Fibroblast of lung (primary cell): ENCODE results near the gene RABGAP1L. TPM values are rescaled to one million over a fixed set of nuclear protein-coding genes. Genes with fewer than 3 reads are reported as not detected.
A peak's percentile ranks its signal among the peaks of the same experiment; 100 is the strongest.

Experiments
- DNase-seq, 2 donors: peaks; one replicate each; pipeline versions ENCODE4 v3.0.0 to v3.0.0-alpha.2; 2010; ENCODE audit warnings: low read depth in 2 of 2
- H2AFZ ChIP-seq: 2 replicates; pipeline ENCODE4 v1.5.1; 2012; ENCODE audit warnings: low read length, control low read depth, inconsistent platforms
- H3K27ac ChIP-seq: 2 replicates; pipeline ENCODE4 v1.5.1; 2011; ENCODE audit warnings: low read length, control low read depth; ENCODE audit not compliant: insufficient read depth
- H3K27me3 ChIP-seq: 2 replicates; pipeline ENCODE4 v1.5.1; 2011; ENCODE audit warnings: mild to moderate bottlenecking, low read length; ENCODE audit not compliant: control insufficient read depth, insufficient read depth
- H3K36me3 ChIP-seq: 2 replicates; pipeline ENCODE4 v1.5.1; 2011; ENCODE audit warnings: low read length; ENCODE audit not compliant: control insufficient read depth, insufficient read depth
- H3K4me1 ChIP-seq: 2 replicates; pipeline ENCODE4 v1.5.1; 2011; ENCODE audit warnings: low read length; ENCODE audit not compliant: control insufficient read depth, insufficient read depth; ENCODE audit errors: extremely low read depth
- H3K4me2 ChIP-seq: 2 replicates; pipeline ENCODE4 v1.5.1; 2011; ENCODE audit warnings: low read length, control low read depth; ENCODE audit not compliant: insufficient read depth; ENCODE audit errors: extremely low read depth
- H3K4me3 ChIP-seq, 4 experiments: fragments of 200-600 bp in 1 of 4; sonication (generic) in 1 of 4; replicated peaks in 1 of 4; 2 replicates each; pipeline ENCODE4 v1.5.1; 2011 to 2016; ENCODE audit warnings: low read length in 4 of 4, low read depth in 3 of 4, mild to moderate bottlenecking in 3 of 4, control low read depth in 2 of 4, inconsistent platforms in 1 of 4, mixed read lengths in 1 of 4; ENCODE audit not compliant: insufficient read depth in 1 of 4; ENCODE audit errors: control extremely low read depth in 1 of 4
- H3K79me2 ChIP-seq: 2 replicates; pipeline ENCODE4 v1.5.1; 2012; ENCODE audit warnings: mild to moderate bottlenecking, low read length, inconsistent platforms; ENCODE audit not compliant: control insufficient read depth, insufficient read depth
- H3K9ac ChIP-seq: 2 replicates; pipeline ENCODE4 v1.5.1; 2011; ENCODE audit warnings: mild to moderate bottlenecking, low read length, control low read depth; ENCODE audit not compliant: insufficient read depth
- H3K9me3 ChIP-seq: 2 replicates; pipeline ENCODE4 v1.5.1; 2012; ENCODE audit warnings: low read depth, low read length; ENCODE audit not compliant: control insufficient read depth, insufficient read depth
- H4K20me1 ChIP-seq: 2 replicates; pipeline ENCODE4 v1.5.1; 2011; ENCODE audit warnings: low read length; ENCODE audit not compliant: control insufficient read depth, insufficient read depth; ENCODE audit errors: extremely low read depth
- CTCF ChIP-seq, 2 donors: IDR thresholded peaks in 1 of 2; conservative IDR thresholded peaks in 1 of 2; 1 replicate in 1 of 2; 2 replicates in 1 of 2; pipeline ENCODE4 v1.5.1; 2011 to 2012; ENCODE audit warnings: low read length in 2 of 2, control low read depth in 1 of 2, inconsistent platforms in 1 of 2, low read depth in 1 of 2, mild to moderate bottlenecking in 1 of 2
- EZH2 ChIP-seq: IDR thresholded peaks from 2 replicates; pipeline ENCODE4 v1.5.1; 2012; ENCODE audit warnings: low read length, control low read depth, mild to moderate bottlenecking; ENCODE audit errors: missing control alignments
- polyA plus RNA-seq, 2 donors: library from polyadenylated mRNA; depleted of rRNA in 1 of 2; stranded (reverse) in 1 of 2; unstranded in 1 of 2; fragments of >200 nt; gene quantifications; 2 replicates each; pipeline ENCODE4 v1.2.1, GENCODE V29; 2011 to 2012; ENCODE audit warnings: missing spikeins in 1 of 2
- total RNA-seq: library from RNA; depleted of rRNA; stranded (reverse); fragments of >200 nt; gene quantifications from 2 replicates; pipeline ENCODE4 v1.2.1, GENCODE V29; 2014

The RABGAP1L gene
- total and polyA plus RNA-seq, 2 donors (not counting 1 experiment from before 2014, with no cell fraction given), result 33.8 to 36.5 TPM

- TF ChIP-seq CTCF (conservative IDR thresholded peaks at IDR 0.05 in 1 of 2, IDR thresholded peaks at IDR 0.05 in 1 of 2; ENCODE audit: low read depth in 1 of 2, low read length in 2 of 2) (no peak), EZH2 (no peak)
- Histone ChIP-seq H3K4me1 (no peaks in the 10 kb centered on the region), H3K9me3 (no peaks in the 10 kb centered on the region), H3K27ac (no peak overlapping the region), H3K4me2 (no peak overlapping the region), H2AFZ (no peak overlapping the region), H3K4me3 (no peak overlapping the region), H3K36me3 (no peaks in the 10 kb centered on the region), H4K20me1 (no peaks in the 10 kb centered on the region), H3K79me2 (no peaks in the 10 kb centered on the region), H3K9ac (no peak overlapping the region), H3K27me3 (no peaks in the 10 kb centered on the region)
- DNase-seq, result peak; percentile 83 to 85
Measured at GRCh38 chr1:174682419-174683008, 523.2 kb downstream of the RABGAP1L start.

- H4K20me1 ChIP-seq, result no peaks in the 10 kb centered on the region
- H3K4me3 ChIP-seq, result no peak overlapping the region
- H3K27me3 ChIP-seq, result no peaks in the 10 kb centered on the region
- no peaks in the 10 kb centered on the region for H3K4me1 ChIP-seq
- TF ChIP-seq CTCF (conservative IDR thresholded peaks at IDR 0.05 in 1 of 2, IDR thresholded peaks at IDR 0.05 in 1 of 2; ENCODE audit: low read depth in 1 of 2, low read length in 2 of 2) (no peak), EZH2 (no peak)
- no peak for DNase-seq
- H3K4me2 ChIP-seq, result no peak overlapping the region
- H2AFZ ChIP-seq, result no peak overlapping the region
- no peak overlapping the region for H3K9ac ChIP-seq
- no peak overlapping the region for H3K27ac ChIP-seq
- H3K9me3 ChIP-seq, result no peaks in the 10 kb centered on the region
- H3K79me2 ChIP-seq, result no peaks in the 10 kb centered on the region
- no peaks in the 10 kb centered on the region for H3K36me3 ChIP-seq
Measured at GRCh38 chr1:174686213-174686612, 526.9 kb downstream of the RABGAP1L start.

- no peak overlapping the region for H3K9ac ChIP-seq
- TF ChIP-seq CTCF (conservative IDR thresholded peaks at IDR 0.05 in 1 of 2, IDR thresholded peaks at IDR 0.05 in 1 of 2; ENCODE audit: low read depth in 1 of 2, low read length in 2 of 2), result no peak
- TF ChIP-seq EZH2, result no peak
- no peaks in the 10 kb centered on the region for H3K36me3 ChIP-seq
- H3K9me3 ChIP-seq, result no peaks in the 10 kb centered on the region
- no peak overlapping the region for H2AFZ ChIP-seq
- no peaks in the 10 kb centered on the region for H3K27me3 ChIP-seq
- DNase-seq, result no peak
- H3K27ac ChIP-seq, result no peak overlapping the region
- H3K79me2 ChIP-seq, result no peaks in the 10 kb centered on the region
- no peak overlapping the region for H3K4me3 ChIP-seq
- no peaks in the 10 kb centered on the region for H4K20me1 ChIP-seq
- H3K4me2 ChIP-seq, result no peak overlapping the region
- H3K4me1 ChIP-seq, result no peaks in the 10 kb centered on the region
Measured at GRCh38 chr1:174689524-174689923, 530.2 kb downstream of the RABGAP1L start.
